ENCODE measurements around the gene MYO19. TPM values are rescaled to one million over a fixed set of nuclear protein-coding genes. Genes with fewer than 3 reads are reported as not detected.

The MYO19 gene
- total and polyA plus RNA-seq, 2 of the 8 experiments (the other 6 are each of a cell fraction or from before 2014, with no cell fraction given): 126 to 163 TPM

GRCh38 chr17:36544307-36545076 lies 9.8 kb upstream of the MYO19 start, which contains the start of gene GGNBP2 (continued):
- TF ChIP-seq SP2 (IDR thresholded peaks at IDR 0.05; ENCODE audit: low read length) (no peak), GTF2F1 (IDR thresholded peaks at IDR 0.05; ENCODE audit: borderline replicate concordance, low read depth, low read length) (no peak), TBP (IDR thresholded peaks at IDR 0.05; ENCODE audit: low read depth, low read length) (peak; percentile 42; the same call in 1 of the 2 replicates), BACH1 (IDR thresholded peaks at IDR 0.05; ENCODE audit: low read length) (peak; percentile 32; the same call in 1 of the 2 replicates), POLR2A (IDR thresholded peaks at IDR 0.05; ENCODE audit: control extremely low read depth in 1 of 2, low read depth in 2 of 2, low read length in 2 of 2) (peak in 1 of 2 experiments; percentile 26; a peak in 2 of 3 replicates), E2F6 (IDR thresholded peaks at IDR 0.05) (no peak), FOSL1 (IDR thresholded peaks at IDR 0.05; ENCODE audit: insufficient read depth, low read depth, low read length) (no peak), RAD21 (IDR thresholded peaks at IDR 0.05 in 1 of 2, conservative IDR thresholded peaks at IDR 0.05 in 1 of 2; ENCODE audit: low read depth in 2 of 2, low read length in 2 of 2) (no peak), EP300 (IDR thresholded peaks at IDR 0.05; ENCODE audit: borderline replicate concordance in 1 of 2, low read depth in 2 of 2, low read length in 2 of 2) (no peak), SUZ12 (IDR thresholded peaks at IDR 0.05; ENCODE audit: low read length) (no peak), CHD2 (IDR thresholded peaks at IDR 0.05; ENCODE audit: low read length) (peak; percentile 93), SRF (IDR thresholded peaks at IDR 0.05; ENCODE audit: low read depth, low read length) (no peak), SIRT6 (IDR thresholded peaks at IDR 0.05; ENCODE audit: low read length) (no peak), RXRA (IDR thresholded peaks at IDR 0.05; ENCODE audit: insufficient read depth, low read depth, low read length) (no peak), CHD1 (IDR thresholded peaks at IDR 0.05; ENCODE audit: low read depth, low read length) (no peak), JUN (IDR thresholded peaks at IDR 0.05; ENCODE audit: low read depth, low read length) (no peak), POLR2AphosphoS5 (IDR thresholded peaks at IDR 0.05; ENCODE audit: low read depth, low read length) (peak; percentile 69; the same call in 1 of the 2 replicates), KDM4A (IDR thresholded peaks at IDR 0.05; ENCODE audit: low read depth, low read length, severe bottlenecking) (peak; percentile 78), USF2 (IDR thresholded peaks at IDR 0.05; ENCODE audit: low read length) (no peak), CBX8 (IDR thresholded peaks at IDR 0.05; ENCODE audit: borderline replicate concordance, low read depth, low read length) (no peak), CTBP2 (IDR thresholded peaks at IDR 0.05; ENCODE audit: borderline replicate concordance, insufficient read depth, insufficient read length, low read length) (no peak), SIN3A (conservative IDR thresholded peaks at IDR 0.05 in 1 of 2, IDR thresholded peaks at IDR 0.05 in 1 of 2; ENCODE audit: low read depth in 1 of 2, low read length in 2 of 2) (no peak; a peak in 1 of 4 replicates), TEAD4 (IDR thresholded peaks at IDR 0.05; ENCODE audit: low read depth, low read length) (no peak)

All from H1 (cell line).